ENCODE results near the gene TFCP2L1.

TFCP2L1 gene

DNA sequence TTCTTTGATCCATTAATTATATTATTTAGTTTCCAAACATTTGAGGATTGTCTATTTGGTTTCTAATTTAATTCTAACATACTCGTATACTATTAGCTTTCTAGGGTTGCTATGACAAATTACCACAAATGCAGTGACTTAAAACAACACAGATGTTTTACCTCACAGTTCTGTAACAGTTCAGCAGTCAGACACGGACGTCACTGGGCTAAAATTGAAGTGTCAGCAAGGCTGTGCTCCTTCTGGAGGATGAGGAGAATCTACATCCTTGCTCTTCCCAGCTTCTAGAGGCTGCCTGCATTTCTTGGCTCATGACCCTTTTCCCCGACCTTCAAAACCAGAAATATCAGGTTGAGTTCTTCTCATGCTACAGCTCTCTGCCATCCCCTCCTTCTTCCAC, 117.6 kb downstream of the TFCP2L1 start:
- DNase-seq = no peak
